ENCODE data around the gene PAQR4. TPM values are rescaled to one million over a fixed set of nuclear protein-coding genes. Genes with fewer than 3 reads are reported as not detected.

PAQR4 gene
- total and polyA plus RNA-seq, 2 donors from 2014 or later, result 3.5 to 5.9 TPM

- Histone ChIP-seq H3K9me3 (ENCODE audit: control insufficient read depth in 2 of 3, insufficient read depth in 1 of 3, low read length in 3 of 3) (no peaks in the 10 kb centered on the region), H3K27ac (ENCODE audit: low read depth in 2 of 2, low read length in 2 of 2) (no peak overlapping the region), H3K4me3 (ENCODE audit: low read length in 3 of 3) (no peak overlapping the region), H3K27me3 (ENCODE audit: control insufficient read depth, insufficient read depth, low read length) (no peaks in the 10 kb centered on the region), H3K4me1 (ENCODE audit: control insufficient read depth in 2 of 3, insufficient read depth in 2 of 3, low read depth in 1 of 3, low read length in 3 of 3) (peaks cover 0 to 2% (median 0%) of the 10 kb centered on the region in 3 donors), H3K9ac (ENCODE audit: low read length in 3 of 3) (no peak overlapping the region), H3K36me3 (ENCODE audit: control insufficient read depth in 2 of 3, insufficient read depth in 3 of 3, low read length in 3 of 3) (peaks cover 0 to 10% (median 9%) of the 10 kb centered on the region in 3 donors)
- intact Hi-C loops (cut with DNase I), result no loop called here
- TF ChIP-seq, protein P1, sequence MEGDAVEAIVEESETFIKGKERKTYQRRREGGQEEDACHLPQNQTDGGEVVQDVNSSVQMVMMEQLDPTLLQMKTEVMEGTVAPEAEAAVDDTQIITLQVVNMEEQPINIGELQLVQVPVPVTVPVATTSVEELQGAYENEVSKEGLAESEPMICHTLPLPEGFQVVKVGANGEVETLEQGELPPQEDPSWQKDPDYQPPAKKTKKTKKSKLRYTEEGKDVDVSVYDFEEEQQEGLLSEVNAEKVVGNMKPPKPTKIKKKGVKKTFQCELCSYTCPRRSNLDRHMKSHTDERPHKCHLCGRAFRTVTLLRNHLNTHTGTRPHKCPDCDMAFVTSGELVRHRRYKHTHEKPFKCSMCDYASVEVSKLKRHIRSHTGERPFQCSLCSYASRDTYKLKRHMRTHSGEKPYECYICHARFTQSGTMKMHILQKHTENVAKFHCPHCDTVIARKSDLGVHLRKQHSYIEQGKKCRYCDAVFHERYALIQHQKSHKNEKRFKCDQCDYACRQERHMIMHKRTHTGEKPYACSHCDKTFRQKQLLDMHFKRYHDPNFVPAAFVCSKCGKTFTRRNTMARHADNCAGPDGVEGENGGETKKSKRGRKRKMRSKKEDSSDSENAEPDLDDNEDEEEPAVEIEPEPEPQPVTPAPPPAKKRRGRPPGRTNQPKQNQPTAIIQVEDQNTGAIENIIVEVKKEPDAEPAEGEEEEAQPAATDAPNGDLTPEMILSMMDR (IDR thresholded peaks at IDR 0.05; ENCODE audit: borderline replicate concordance, extremely low read depth, insufficient read depth), result no peak
- FAIRE-seq (no peak), DNase-seq (peak in 3 of 5 donors; percentile 22 to 46 (median 39))
Observed at GRCh38 chr16:2924901-2925755, 44.0 kb upstream of the PAQR4 start.

DNA sequence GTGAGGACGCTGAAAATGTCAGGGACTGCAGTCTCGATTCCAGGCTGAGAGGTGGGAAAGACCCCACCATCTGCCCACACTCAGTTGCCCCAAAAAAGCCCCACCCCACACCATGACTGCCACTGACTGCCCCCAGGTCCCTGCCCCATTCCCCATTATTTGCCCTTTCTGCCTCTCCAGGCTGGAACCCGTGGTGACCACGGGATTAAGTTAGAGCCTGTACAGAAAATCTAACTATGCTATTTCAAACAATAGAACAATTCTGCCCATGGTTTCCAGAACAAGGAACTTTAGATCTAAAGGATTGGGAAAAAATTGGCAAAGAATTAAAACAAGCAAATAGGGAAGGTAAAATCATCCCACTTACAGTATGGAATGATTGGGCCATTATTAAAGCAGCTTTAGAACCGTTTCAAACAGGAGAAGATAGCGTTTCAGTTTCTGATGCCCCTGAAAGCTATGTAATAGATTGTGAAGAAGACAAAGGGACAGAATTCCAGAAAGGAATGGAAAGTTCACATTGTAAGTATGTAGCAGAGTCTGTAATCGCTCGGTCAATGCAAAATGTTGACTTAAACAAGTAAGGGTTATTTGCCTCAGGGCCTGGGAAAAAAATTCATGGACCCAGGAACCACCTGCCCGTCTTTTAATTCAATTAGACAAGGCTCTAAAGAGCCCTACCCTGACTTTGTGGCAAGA is 43.0 kb upstream of the PAQR4 start:
- Histone ChIP-seq H3K4me1 (ENCODE audit: control insufficient read depth in 2 of 3, insufficient read depth in 2 of 3, low read depth in 1 of 3, low read length in 3 of 3) (peaks cover 0 to 2% (median 0%) of the 10 kb centered on the region in 3 donors), H3K9me3 (ENCODE audit: control insufficient read depth in 2 of 3, insufficient read depth in 1 of 3, low read length in 3 of 3) (no peaks in the 10 kb centered on the region), H3K27me3 (ENCODE audit: control insufficient read depth, insufficient read depth, low read length) (no peaks in the 10 kb centered on the region), H3K9ac (ENCODE audit: low read length in 3 of 3) (no peak overlapping the region), H3K36me3 (ENCODE audit: control insufficient read depth in 2 of 3, insufficient read depth in 3 of 3, low read length in 3 of 3) (peaks cover 0 to 11% (median 6%) of the 10 kb centered on the region in 3 donors), H3K27ac (ENCODE audit: low read depth in 2 of 2, low read length in 2 of 2) (no peak overlapping the region), H3K4me3 (ENCODE audit: low read length in 3 of 3) (no peak overlapping the region)
- intact Hi-C loops (cut with DNase I), result no loop called here
- TF ChIP-seq, protein P1 (IDR thresholded peaks at IDR 0.05; ENCODE audit: borderline replicate concordance, extremely low read depth, insufficient read depth), result no peak
- DNase-seq (peak in 1 of 5 donors; percentile 6), FAIRE-seq (no peak)

DNA sequence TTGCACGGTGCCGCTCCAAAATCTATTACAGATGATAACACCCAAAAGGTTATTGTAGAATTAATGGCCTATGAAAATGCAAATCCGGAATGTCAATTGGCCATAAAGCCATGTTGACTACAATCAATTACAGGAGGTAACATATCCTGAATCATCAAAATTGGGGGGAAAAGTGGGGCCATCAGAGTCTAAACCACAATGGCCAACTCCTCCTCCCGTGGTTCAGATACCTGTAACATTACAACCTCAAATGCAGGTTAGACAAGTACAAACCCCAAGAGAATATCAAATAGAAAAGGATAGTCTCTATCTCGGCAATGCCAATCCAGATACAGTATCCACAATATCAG is 42.5 kb upstream of the PAQR4 start:
- Histone ChIP-seq H3K27me3 (ENCODE audit: control insufficient read depth, insufficient read depth, low read length) (no peaks in the 10 kb centered on the region), H3K9me3 (ENCODE audit: control insufficient read depth in 2 of 3, insufficient read depth in 1 of 3, low read length in 3 of 3) (no peaks in the 10 kb centered on the region), H3K27ac (ENCODE audit: low read depth in 2 of 2, low read length in 2 of 2) (no peak overlapping the region), H3K9ac (ENCODE audit: low read length in 3 of 3) (no peak overlapping the region), H3K36me3 (ENCODE audit: control insufficient read depth in 2 of 3, insufficient read depth in 3 of 3, low read length in 3 of 3) (peaks cover 0 to 11% (median 6%) of the 10 kb centered on the region in 3 donors), H3K4me1 (ENCODE audit: control insufficient read depth in 2 of 3, insufficient read depth in 2 of 3, low read depth in 1 of 3, low read length in 3 of 3) (peaks cover 0 to 2% (median 0%) of the 10 kb centered on the region in 3 donors), H3K4me3 (ENCODE audit: low read length in 3 of 3) (peak overlapping the region in 2 of 3 donors; percentile 26 to 39)
- intact Hi-C loops (cut with DNase I), result no loop called here
- TF ChIP-seq, protein P1 (IDR thresholded peaks at IDR 0.05; ENCODE audit: borderline replicate concordance, extremely low read depth, insufficient read depth), result no peak
- FAIRE-seq (no peak), DNase-seq (no peak)
